K562 (cell line): ENCODE results near the gene ZNF556. TPM values are rescaled to one million over a fixed set of nuclear protein-coding genes. Genes with fewer than 3 reads are reported as not detected.

ENCODE experiments used
- ARHGAP35 ChIP-seq: fragments of 450-650 bp; IDR thresholded peaks from 2 replicates; pipeline ENCODE4 v1.6.1; 2018; ENCODE audit not compliant: partially characterized antibody
- BCOR ChIP-seq: fragments of 450-650 bp; IDR thresholded peaks from 2 replicates; pipeline ENCODE4 v1.6.1; 2016
- CSDE1 ChIP-seq, 2 experiments: fragments of 450-650 bp; IDR thresholded peaks; 2 replicates each; pipeline ENCODE4 v1.6.1; 2016; ENCODE audit warnings: mild to moderate bottlenecking in 1 of 2
- DLX4 ChIP-seq: fragments of 250-450 bp; sonication (Bioruptor Pico); IDR thresholded peaks from 2 replicates; pipeline ENCODE4 v1.6.1; 2021; ENCODE audit warnings: mild to moderate bottlenecking
- ELF1 ChIP-seq: fragments of 200-800 bp; sonication (Bioruptor generic); IDR thresholded peaks from 2 replicates; pipeline ENCODE4 v1.6.1; 2016; ENCODE audit warnings: missing genetic modification characterization, missing compliant biosample characterization
- FOXJ3 ChIP-seq: sonication (generic); formaldehyde crosslinking; IDR thresholded peaks from 2 replicates; pipeline ENCODE4 v1.4.0; 2020; ENCODE audit warnings: mild to moderate bottlenecking, missing genetic modification reagents
- GATA2 ChIP-seq: sonication (generic); formaldehyde crosslinking; IDR thresholded peaks from 2 replicates; pipeline ENCODE4 v1.4.0; 2020; ENCODE audit warnings: mild to moderate bottlenecking, missing genetic modification reagents
- HMGN3 ChIP-seq: IDR thresholded peaks from 2 replicates; pipeline ENCODE4 v1.6.1; 2011; ENCODE audit warnings: borderline replicate concordance, low read depth, mild to moderate bottlenecking, mixed read lengths, low read length; ENCODE audit not compliant: insufficient read length; ENCODE audit errors: extremely low read depth
- HNRNPLL ChIP-seq: fragments of 200-400 bp; formaldehyde crosslinking; IDR thresholded peaks from 2 replicates; pipeline ENCODE4 v1.6.1; 2017; ENCODE audit warnings: low read length, low read depth, mild to moderate bottlenecking; ENCODE audit not compliant: poor library complexity, severe bottlenecking
- IRF1 ChIP-seq: sonication (generic); formaldehyde crosslinking; IDR thresholded peaks from 2 replicates; pipeline ENCODE4 v1.8.0; 2022; ENCODE audit warnings: missing genetic modification reagents, mild to moderate bottlenecking, borderline replicate concordance
- MED1 ChIP-seq: sonication (generic); formaldehyde crosslinking; IDR thresholded peaks from 2 replicates; pipeline ENCODE4 v1.8.1; 2023; ENCODE audit warnings: missing genetic modification reagents, borderline replicate concordance
- RNF219 ChIP-seq: fragments of 250-450 bp; sonication (Bioruptor Pico); IDR thresholded peaks from 2 replicates; pipeline ENCODE4 v1.5.0; 2022; ENCODE audit warnings: mild to moderate bottlenecking
- SRSF9 ChIP-seq: fragments of 200-400 bp; formaldehyde crosslinking; IDR thresholded peaks from 2 replicates; pipeline ENCODE4 v1.6.1; 2017; ENCODE audit warnings: low read depth, low read length, borderline replicate concordance
- TAF7 ChIP-seq: fragments of 450-650 bp; IDR thresholded peaks from 2 replicates; pipeline ENCODE4 v1.6.1; 2016; ENCODE audit warnings: missing genetic modification characterization, missing compliant biosample characterization
- TRIM24 ChIP-seq, 2 experiments: fragments of 450-650 bp; IDR thresholded peaks; 2 replicates each; pipeline ENCODE4 v1.6.1; 2016
- WHSC1 ChIP-seq: IDR thresholded peaks from one replicate; pipeline ENCODE4 v1.6.1; 2012; ENCODE audit warnings: low read length, control low read depth, inconsistent platforms
- YY1 ChIP-seq, 3 experiments: IDR thresholded peaks; 2 replicates each; pipeline ENCODE4 v1.6.1; 2011; ENCODE audit warnings: low read length in 2 of 3, mild to moderate bottlenecking in 2 of 3, moderate library complexity in 2 of 3, borderline replicate concordance in 1 of 3, control low read depth in 1 of 3, low read depth in 1 of 3; ENCODE audit not compliant: insufficient read depth in 3 of 3, insufficient replicate concordance in 2 of 3, control insufficient read depth in 1 of 3, insufficient read length in 1 of 3; ENCODE audit errors: extremely low read depth in 1 of 3
- ZBTB8A ChIP-seq: fragments of 450-650 bp; IDR thresholded peaks from 2 replicates; pipeline ENCODE4 v1.6.1; 2018; ENCODE audit warnings: mild to moderate bottlenecking, moderate library complexity; ENCODE audit not compliant: partially characterized antibody
- ZC3H4 ChIP-seq: sonication (generic); formaldehyde crosslinking; IDR thresholded peaks from 2 replicates; pipeline ENCODE4 v1.9.0; 2021; ENCODE audit warnings: missing genetic modification reagents, borderline replicate concordance
- ZKSCAN3 ChIP-seq: fragments of 250-450 bp; sonication (Bioruptor Pico); IDR thresholded peaks from 2 replicates; pipeline ENCODE4 v1.4.0; 2020
- ZNF224 ChIP-seq: sonication (generic); formaldehyde crosslinking; IDR thresholded peaks from 2 replicates; pipeline ENCODE4 v1.8.0; 2022; ENCODE audit warnings: mild to moderate bottlenecking, missing genetic modification reagents
- ZNF274 ChIP-seq: IDR thresholded peaks from 2 replicates; pipeline ENCODE4 v1.6.1; 2011; ENCODE audit warnings: low read depth, mild to moderate bottlenecking, low read length, moderate library complexity, borderline replicate concordance
- ZNF347 ChIP-seq: fragments of 450-650 bp; formaldehyde crosslinking; IDR thresholded peaks from 2 replicates; pipeline ENCODE4 v1.4.0; 2020; ENCODE audit warnings: low read depth, mild to moderate bottlenecking, moderate library complexity
- ZNF449 ChIP-seq: fragments of 250-450 bp; sonication (Bioruptor Pico); IDR thresholded peaks from 2 replicates; pipeline ENCODE4 v1.8.0; 2022; ENCODE audit warnings: moderate library complexity, mild to moderate bottlenecking, inconsistent platforms
- ZNF830 ChIP-seq: fragments of 250-450 bp; sonication (Bioruptor Pico); IDR thresholded peaks from 2 replicates; pipeline ENCODE4 v1.5.0; 2021; ENCODE audit warnings: mild to moderate bottlenecking
- ZZZ3 ChIP-seq: fragments of 450-650 bp; IDR thresholded peaks from 2 replicates; pipeline ENCODE4 v1.6.1; 2016; ENCODE audit warnings: antibody characterized with exemption, mild to moderate bottlenecking, moderate library complexity
- polyA plus RNA-seq, 8 experiments: library from polyadenylated mRNA; depleted of rRNA in 4 of 8; stranded (reverse) in 5 of 8; unstranded in 3 of 8; fragments of >200 nt; fragmentation: Nextera tagmentation in 2 of 8; fragmentation: Illumina TruSeq in 1 of 8; extraction: Ambion mirVana in 2 of 8; extraction: Trizol in 1 of 8; gene quantifications; 2 replicates each; pipeline versions ENCODE4 v1.2.1 to v1.2.3, GENCODE V29; 2011 to 2014; ENCODE audit warnings: inconsistent platforms in 1 of 8, missing spikeins in 1 of 8
- total RNA-seq, 7 experiments: library from RNA; depleted of rRNA in 6 of 7; stranded (reverse); fragments of >200 nt in 6 of 7; fragmentation: Illumina TruSeq in 2 of 7; extraction: Trizol in 2 of 7; gene quantifications; 2 replicates each; pipeline versions ENCODE4 v1.2.1 to v1.2.3, GENCODE V29; 2011 to 2021; ENCODE audit warnings: low replicate concordance in 1 of 7

ZNF556 gene
- total and polyA plus RNA-seq, 9 of the 15 experiments (the other 6 are each of a cell fraction or from before 2014, with no cell fraction given), result 0.01 to 0.36 (median 0.10) TPM; not detected in 1

- no peak for TF ChIP-seq RNF219 (CRISPR knock-in tag)
- no peak for TF ChIP-seq ZZZ3
- no peak for TF ChIP-seq MED1 (CRISPR knock-in tag)
- TF ChIP-seq TRIM24 (IDR thresholded peaks at IDR 0.05), result peak in 1 of 2 experiments; percentile 71; a peak in 2 of 4 replicates
- TF ChIP-seq YY1 (IDR thresholded peaks at IDR 0.05; ENCODE audit: borderline replicate concordance in 1 of 3, control insufficient read depth in 1 of 3, extremely low read depth in 1 of 3, insufficient read depth in 3 of 3, insufficient read length in 1 of 3, insufficient replicate concordance in 2 of 3, low read depth in 1 of 3, low read length in 2 of 3), result no peak
- no peak for TF ChIP-seq CSDE1 (IDR thresholded peaks at IDR 0.05)
- TF ChIP-seq HNRNPLL, result no peak
- no peak for TF ChIP-seq ELF1
- TF ChIP-seq ZNF224 (CRISPR knock-in tag), result no peak
- TF ChIP-seq ARHGAP35, result no peak
- no peak for TF ChIP-seq SRSF9
- TF ChIP-seq ZC3H4, result no peak
- TF ChIP-seq ZBTB8A, result no peak
- no peak for TF ChIP-seq FOXJ3 (CRISPR knock-in tag)
- TF ChIP-seq ZNF347 (CRISPR knock-in tag), result no peak
- no peak for TF ChIP-seq ZNF449 (CRISPR knock-in tag)
- TF ChIP-seq IRF1 (CRISPR knock-in tag), result no peak
- TF ChIP-seq ZNF830 (CRISPR knock-in tag), result no peak
- TF ChIP-seq ZNF274, result peak; percentile 100
- TF ChIP-seq BCOR, result no peak
- TF ChIP-seq GATA2 (CRISPR knock-in tag), result no peak
- TF ChIP-seq TAF7, result no peak
- no peak for TF ChIP-seq WHSC1
- no peak for TF ChIP-seq ZKSCAN3
- TF ChIP-seq DLX4 (CRISPR knock-in tag), result no peak
- no peak for TF ChIP-seq HMGN3
Observed at GRCh38 chr19:2834294-2834871, 32.8 kb upstream of the ZNF556 start (continued).
